NCI-H1417 treated with DMSO at 0.1 percent for 48 hours (cell line): ENCODE measurements around the gene STK33.

ENCODE experiments used
- DNase-seq: peaks from one replicate; lab custom pipeline; 2025; lab: John Stamatoyannopoulos, UW

STK33 gene

DNA sequence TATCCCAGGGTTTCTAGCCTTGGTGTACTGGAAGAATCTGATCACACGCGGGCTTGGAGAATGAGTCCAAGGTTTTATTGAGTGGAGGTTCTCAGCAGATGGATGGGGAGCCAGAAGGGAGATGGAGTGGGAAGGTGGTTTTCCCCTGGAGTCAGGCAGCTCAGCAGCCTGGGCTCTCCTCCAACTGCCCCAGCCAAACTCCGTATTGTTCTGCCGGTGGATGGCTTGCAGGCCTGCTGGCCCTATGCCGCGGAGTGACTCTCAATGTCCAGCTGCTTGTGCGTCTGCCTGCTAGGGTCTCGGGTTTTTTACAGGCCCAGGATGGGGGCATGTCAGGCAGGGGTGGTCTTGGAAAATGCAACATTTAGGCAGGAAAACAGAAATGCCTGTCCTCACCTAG is 168.0 kb downstream of the STK33 start:
- DNase-seq, result no peak

DNA sequence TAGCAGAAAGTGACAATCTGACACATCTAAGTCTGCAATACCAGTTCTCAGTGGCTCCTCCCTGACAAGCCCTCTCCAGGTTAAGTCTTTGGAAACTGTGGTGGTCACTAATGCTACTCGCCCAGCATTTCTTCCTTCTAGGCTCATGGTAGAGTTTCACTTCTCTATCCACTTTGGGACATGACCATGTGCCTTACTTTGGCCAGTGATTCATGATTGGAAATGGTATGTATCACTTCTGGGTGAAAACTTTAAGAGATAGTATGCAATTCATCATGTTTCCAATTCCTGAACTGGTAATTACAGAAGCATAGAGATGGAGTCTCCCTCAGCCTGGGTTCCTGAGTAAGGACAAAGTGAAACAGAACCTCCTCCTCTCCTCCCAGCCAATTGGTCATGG is 178.8 kb downstream of the STK33 start:
- no peak for DNase-seq

DNA sequence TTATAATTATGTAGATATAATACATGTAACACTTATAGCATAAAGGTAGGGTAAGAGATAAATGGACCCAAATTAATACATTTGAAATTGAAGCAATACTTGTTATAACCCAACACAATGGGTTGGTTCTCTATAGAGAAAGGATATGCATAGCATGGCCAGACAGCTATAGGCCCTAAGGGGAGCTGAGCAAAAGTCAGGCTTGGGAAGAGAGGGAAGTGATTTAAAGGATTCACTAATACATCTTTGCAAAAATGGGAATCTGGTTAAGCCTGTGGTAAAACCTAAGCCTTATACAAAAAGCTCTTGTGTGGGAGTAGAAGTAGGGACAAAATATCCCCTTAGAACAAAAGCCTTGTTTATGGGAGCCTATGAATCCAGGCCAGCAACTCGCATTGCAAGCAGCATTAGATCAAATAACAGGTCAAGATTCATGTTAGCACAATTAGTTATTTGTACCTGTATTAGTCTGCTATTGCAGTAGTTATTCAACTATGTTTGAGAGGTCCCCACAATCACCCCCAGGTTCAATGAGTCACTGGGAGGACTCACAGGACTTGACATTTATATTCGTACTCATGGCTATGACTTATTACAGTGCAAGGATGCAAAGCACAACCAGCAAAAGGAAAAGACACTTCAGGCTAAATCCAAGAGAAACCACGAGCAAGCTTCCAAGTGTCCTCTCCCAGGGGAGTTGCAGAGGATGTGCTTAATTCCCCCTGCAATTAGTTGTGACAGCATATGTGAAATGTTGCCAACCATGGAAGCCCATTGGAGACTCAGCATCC is 185.7 kb downstream of the STK33 start:
- DNase-seq, result no peak

DNA sequence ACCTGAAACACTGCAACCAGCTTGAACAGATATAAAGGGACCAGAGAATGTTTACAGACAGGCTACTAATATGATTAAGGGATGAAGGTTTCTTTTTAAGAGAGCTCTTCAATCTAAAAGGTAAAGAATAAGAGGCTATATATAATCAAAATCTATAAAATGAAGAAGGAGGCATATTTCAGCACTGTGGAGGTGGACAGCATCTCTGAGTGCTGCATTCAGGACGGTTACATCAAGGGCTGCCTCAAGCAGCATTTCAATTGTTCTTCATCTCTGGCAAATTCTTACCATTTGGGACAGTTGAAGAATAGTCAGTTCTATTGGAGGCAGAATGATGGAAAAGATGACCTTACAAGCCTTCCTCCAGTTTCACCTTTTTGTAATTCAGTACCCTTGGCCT is 190.7 kb downstream of the STK33 start:
- DNase-seq, result no peak

DNA sequence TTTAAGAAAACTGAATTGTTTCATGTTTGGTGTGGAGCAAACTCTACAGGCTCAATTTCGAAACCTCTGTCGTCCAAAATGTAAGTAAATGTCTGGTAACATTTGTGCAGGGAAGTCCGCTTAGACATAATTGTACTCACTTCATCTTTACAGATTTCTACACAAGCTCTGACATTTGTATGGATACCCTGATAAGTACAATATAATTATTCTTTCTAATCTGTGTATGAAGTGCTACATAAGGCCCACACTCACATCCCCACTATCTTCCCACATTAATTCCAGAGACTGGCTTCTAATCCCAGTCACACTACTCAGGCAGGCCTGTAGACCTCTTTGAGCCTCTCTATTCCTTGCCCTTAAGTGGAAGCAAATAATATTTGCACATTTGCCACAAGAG is 201.1 kb downstream of the STK33 start:
- no peak for DNase-seq

DNA sequence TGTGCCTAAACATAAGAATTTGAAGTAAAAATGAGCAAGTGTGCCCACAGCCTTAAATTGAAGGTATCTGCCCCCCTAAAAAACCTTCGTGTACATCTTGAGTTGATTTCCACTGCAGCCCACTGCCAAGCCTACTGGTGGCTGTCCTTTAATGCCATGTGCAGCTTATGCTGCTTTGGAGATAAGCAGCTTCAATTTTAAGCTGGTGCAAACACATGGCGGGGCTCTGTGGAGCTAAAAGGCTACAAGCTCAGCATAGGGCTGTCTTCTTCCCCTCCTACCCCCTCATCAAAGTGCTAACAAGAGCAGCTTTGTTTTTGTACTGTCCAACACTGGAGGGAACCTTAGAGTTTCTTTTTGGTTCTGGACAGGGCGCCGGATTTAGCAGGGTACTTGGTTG is 201.9 kb downstream of the STK33 start:
- DNase-seq, result no peak

DNA sequence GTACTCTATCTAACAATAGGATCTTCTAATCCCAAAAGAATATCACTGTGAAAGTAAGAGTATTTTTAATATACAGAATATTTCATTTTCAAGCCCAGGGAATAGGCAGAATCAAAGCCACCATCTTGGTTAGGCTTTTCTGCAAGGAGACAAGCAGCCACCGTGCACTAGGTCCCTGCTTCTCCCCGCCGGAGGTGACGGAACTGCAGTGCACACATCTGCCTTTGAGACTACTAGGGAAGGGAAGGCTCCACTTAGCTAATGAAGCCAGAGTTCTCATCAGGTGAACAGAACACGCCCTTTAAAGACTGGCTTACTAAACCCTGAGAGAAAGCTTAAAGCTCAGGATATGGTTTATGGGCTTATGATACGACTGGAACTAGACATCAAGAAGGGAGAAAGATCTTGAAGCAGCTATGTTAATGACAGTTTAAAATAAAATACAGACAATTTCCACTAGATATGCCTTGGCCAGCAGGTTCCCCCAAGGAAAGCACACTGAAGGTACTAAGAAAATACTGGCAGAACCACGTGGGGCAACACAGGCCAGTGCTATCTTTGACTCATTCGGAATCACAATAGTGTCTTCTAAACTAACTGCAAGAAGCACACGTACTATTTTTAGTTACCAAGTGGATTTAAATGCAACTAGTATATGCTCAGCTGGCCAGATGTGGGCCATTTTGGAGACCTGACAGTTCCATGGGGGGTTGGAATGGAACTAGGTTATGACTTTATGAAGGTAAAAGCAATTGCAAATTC is 203.0 kb downstream of the STK33 start:
- DNase-seq, result no peak

DNA sequence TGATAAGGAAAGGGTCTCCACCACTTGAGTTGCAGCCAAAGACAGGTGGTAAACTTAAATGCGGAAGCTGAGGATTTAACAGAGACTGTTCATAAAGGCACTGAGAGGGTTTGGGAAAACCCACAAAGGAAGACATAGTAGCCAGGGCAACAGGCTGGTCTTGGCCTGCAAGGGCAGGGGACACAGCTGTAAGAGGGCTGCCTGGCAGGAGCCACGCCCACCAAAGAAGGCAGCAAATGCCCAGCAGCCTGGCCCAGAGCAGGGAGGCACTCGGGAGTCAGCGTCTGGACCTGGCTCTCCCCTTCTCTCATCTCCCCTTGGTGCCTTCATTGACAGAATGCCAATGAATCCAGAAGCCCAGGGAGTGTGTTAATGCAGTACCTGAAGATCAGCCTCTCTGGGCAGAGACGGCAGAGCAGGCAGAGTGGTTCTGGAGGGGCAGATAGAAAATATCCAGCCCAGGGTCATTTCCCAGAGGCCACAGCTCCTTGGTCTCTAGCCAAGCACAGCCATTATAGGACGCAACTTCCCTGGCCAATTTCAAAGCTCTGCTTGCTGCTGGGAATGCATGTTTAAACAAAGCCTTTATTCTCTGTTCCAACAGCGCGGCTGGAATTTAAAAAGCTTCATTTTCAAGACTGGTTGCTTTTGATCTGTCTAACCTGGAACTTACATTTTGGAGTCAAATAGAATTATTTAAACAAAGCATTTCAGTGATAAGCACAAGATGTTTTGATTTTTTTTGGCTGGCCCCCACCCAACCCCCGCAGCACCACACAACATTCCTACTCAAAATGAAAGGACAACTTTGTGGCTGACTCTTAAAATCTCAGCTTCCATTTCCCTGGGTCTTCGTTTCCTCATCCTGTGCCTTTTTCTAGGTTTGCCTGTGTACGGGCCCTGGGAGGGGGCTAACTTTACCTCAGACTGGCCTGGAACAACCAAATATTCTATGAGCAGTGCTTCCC is 204.7 kb downstream of the STK33 start:
- DNase-seq, result no peak

DNA sequence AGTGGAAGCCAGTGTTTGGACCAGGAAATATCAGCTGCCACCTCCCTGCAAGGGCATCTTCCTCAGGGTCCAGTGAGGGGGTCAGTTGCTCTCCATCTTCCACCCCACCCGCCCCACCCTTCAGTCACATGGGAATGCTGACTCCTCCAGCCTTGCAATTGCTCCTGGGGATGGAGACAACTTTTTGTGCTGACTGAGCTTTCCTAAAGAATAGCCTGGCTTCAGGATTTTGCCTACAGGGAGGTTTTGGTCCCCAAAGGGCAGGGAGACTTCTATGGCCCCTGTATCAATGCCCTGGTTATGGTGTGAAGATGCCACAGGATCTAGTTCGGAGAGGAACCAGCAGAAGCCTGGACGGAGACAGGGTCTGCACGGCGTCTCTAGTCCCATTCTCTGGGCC is 206.3 kb downstream of the STK33 start:
- no peak for DNase-seq

DNA sequence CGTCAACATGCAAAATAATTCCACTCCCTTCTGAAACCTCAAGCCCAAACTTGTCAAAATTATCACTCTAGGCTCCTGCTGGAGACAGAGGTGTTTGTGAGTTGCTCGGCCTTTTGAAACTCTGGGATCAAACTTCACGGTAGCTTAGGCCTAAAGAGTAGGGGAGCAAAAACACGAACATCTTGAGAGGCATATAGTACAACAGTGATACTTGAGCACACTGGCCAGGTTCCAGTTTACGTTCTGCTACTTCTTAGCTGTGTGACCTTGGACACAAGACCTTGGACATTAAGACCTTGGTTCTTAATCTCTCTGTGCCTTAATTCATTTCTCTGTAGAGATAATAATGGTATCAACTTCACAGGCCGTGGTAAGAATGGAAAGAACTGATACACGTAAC is 206.9 kb downstream of the STK33 start:
- DNase-seq, result no peak

DNA sequence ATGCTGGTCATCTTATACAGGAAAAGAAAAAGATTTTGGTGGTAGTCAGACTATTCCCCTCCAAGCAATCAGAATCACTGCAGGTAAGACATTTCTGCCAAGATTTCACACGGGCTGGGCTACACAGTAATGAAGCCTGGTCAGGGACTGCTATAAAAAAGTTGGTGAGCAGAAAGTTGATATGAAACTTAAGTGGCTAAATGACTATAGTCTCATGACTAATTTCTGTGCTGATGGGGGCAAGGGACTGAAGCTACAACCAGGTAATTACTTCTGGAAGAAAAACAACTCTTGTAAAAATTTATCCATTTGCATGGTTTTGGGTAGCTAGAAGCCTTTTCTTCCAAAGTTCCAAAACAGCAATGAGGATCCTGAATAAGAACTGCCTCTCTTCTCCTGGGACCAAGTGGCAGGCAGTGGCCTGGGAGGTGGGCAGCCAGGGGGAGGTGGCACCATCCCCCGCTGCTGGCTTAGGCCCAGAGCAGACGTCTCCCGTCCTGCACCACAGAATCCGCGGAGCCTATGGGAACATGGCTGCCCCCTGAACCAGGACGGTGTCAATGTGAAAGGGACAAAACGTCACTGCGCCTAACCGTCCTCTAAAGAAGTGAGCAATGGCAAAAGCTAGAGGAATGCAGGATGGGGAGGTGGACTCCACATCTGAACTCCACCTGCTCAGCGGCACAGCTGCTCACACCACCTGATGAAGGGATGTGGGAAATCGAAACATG is 207.7 kb downstream of the STK33 start:
- no peak for DNase-seq

DNA sequence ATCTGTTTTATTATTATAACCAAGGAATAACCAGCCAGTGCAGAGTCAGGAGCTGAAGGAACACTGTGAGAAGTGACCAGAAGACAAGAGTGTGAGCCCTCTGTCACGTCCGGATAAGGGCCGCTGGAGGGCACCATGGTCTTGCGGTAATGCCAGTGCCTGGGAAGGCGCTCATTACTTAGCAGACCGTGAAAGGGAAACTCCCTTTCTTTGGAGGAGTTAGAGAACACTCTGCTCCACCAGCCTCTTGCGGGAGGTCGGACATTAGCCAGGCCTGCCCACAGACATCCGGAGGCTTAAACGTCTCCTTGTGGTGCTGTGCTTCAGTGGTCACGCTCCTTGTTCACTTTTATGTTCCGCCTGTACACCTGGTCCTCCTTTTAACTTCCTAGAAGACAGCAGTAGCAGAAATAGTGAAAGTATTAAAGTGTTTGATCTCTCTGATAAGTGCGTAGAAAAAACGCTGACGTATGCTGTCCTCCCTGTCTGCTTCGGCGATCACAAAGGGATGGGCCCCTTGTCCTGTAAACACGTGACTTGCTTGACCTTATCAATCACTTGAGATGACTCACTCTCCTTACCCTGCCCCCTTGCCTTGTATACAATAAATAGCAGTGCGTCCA is 209.7 kb downstream of the STK33 start:
- DNase-seq, result no peak

DNA sequence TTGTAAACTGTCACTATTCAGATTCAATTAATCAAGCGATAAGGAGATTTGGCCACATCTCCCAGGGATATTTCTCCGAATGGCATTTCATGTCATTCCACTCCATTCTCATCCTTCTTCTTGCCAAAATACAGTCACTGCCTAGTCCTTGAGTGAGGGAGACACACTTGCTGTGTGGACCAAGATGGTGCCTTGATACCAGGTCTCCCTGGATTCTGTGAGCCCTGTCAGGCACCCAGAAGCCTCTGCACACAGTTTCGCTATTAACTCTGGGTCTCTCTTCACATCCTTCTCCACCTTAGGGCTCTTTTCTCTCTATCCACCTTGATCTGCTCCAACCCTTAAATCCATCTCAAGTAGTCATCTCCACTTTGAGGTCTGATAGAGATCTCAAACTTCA is 210.4 kb downstream of the STK33 start:
- no peak for DNase-seq

DNA sequence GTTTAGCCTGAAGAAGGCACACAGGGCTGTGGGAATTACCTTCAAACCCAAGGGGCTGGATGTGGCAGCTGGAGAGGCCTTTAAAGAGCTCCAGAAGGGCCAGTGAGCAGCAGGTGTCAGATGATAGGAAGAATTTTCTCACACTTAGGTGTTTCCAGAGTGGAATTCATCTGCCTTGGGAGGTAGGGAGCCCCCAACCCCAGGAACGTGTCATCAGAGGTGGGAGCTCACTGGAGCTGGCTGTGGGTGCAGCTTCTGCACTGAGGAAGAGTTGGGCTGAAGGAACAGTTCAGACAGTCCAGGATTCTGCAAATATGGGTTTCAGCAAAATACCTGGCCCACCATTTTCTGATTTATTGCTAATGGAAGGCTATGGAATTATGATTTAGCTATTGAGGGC is 210.8 kb downstream of the STK33 start:
- no peak for DNase-seq

DNA sequence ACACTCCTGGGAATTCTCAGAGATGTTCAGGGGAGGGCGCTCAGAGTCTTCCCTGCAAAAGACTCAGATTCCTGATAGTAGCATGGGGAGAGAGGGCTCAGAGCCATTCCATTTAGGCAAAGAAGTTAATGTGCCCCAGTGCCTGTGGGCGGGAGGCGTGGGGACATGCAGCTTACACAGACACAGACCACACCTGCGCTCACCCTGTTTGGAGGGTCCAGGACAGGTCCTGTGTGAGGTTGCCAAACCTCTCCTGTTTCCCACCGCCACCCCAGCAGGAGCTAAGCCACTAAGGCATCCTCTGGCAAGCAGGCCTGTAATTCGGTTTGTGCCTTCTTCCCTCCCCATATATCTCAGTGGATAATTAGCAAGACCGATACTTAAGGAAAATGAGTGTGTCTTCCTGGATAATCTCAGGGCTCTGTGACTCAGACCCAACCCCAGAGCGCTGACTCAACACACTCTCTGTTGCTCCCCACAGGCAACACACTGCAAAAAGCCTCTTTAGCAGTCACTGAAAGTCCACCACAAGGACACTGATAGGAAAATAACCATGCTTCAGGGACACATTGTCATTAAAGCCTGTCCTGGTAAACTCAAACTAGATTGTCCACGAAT is 211.5 kb downstream of the STK33 start:
- no peak for DNase-seq

DNA sequence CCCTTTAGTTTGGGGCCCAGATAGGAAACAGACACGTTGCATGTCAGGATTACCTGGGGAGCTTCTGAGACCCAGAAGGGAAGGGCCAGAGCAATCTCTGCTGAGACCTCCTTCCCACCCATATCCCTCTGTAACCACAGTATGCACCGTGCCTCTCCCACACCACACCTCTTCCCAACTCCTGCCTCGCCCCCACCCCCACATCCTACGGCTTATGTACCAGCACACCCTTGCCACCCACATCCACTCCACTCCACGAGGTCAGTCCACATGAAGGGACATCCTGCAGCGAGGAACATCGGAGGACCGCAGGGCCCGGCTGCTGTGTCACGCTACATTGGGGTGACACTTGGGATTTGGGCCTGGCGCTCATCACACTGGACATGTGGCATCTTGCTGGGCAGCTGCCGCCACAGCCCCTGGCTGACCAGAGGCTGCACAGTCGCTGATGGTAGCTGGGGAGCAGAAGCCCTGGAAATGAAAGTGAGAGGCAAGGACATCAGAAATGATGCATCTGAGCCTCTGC is 212.1 kb downstream of the STK33 start:
- DNase-seq, result no peak

DNA sequence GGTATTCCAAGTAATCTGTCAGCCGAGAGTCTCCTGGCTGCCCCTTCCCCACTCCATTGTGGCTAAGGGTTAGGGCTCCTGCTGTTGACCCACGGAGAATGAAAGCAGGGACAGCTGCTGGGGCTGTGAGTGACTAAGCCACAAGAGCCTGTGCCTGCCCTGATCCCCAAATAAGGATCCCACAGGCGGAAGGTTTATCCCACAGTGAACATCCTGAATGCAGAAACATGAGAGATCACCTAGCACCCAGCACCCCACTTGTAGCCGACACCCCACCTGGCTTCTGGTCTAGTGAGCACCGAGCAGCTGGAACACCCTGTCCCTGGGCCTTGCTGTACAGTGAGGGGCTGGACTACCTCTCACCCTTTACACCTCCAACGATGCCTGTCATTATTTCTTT is 212.7 kb downstream of the STK33 start:
- no peak for DNase-seq

DNA sequence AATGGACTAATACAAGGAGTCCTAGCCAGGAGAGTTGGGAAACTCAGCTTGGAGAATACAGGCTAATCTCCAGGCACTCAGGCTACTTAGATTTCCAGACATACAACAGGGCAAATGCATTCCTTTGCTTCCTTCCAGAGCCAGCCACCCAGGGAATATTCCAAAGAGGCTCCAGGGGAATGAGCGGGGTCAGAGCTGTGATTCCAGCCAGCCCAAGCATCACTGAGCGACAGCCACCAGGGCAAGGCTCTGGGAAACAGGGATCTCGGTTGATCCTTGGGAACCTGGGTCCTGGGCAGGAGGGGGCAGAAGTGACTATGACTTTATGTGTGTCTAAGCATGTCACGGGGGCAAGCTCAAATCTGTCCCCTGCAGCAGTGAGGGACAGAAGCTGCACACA is 218.1 kb downstream of the STK33 start:
- no peak for DNase-seq

DNA sequence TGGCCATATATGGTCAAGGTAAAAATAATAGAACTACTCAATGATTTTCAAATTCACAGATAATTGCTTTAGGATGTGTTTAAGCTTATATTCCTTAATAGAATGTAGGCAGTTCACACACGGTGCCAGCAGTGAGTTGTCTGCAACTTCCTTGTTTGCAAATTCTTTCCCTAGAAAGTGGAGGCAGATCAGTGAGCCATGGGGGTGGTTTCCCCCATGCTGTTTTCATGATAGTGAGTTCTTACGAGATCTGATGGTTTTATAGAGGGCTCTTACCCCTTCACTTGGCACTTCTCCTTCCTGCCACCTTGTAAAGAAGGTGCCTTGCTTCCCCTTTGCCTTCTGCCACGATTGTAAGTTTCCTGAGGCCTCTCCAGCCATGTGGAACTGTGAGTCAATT is 218.6 kb downstream of the STK33 start:
- no peak for DNase-seq

DNA sequence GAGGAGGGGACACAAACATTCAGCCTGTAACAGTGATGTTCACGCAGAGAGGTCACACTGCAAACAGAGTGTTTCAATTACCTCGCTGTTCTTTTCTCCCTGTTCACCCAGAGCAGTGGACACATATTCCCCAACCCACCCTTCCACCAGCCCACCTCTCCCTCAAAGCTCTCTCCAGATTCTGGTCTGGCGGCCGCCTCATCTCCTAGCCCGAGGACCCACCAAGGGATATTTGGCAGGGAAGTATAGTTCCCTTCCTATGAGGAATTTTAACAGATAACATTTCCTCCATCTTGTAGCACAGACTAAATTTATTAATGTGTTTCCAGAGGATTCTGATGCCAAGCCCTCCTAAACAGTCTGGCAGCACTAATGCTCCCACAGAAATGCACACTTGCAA is 219.3 kb downstream of the STK33 start:
- no peak for DNase-seq
